Measurements from ENCODE around the gene PRR20G. TPM values are rescaled to one million over a fixed set of nuclear protein-coding genes. Genes with fewer than 3 reads are reported as not detected.
"Not testable (repeated sequence)": the region's sequence is repeated elsewhere in the genome, so short reads cannot be mapped to it uniquely, and the experiment has no call there.

PRR20G gene
- total RNA-seq, 1 experiment from 2014 or later: not detected

GRCh38 chr3:127299276-127299675 lies 11.4 kb upstream of the PRR20G start:
- no peak for DNase-seq (ENCODE audit: low spot score)

- DNase-seq (ENCODE audit: low spot score): peak; percentile 15
Observed at GRCh38 chr3:127296959-127297358, 9.1 kb upstream of the PRR20G start.

GRCh38 chr3:127296166-127296565 lies 8.3 kb upstream of the PRR20G start:
- no peak for DNase-seq (ENCODE audit: low spot score)

DNA sequence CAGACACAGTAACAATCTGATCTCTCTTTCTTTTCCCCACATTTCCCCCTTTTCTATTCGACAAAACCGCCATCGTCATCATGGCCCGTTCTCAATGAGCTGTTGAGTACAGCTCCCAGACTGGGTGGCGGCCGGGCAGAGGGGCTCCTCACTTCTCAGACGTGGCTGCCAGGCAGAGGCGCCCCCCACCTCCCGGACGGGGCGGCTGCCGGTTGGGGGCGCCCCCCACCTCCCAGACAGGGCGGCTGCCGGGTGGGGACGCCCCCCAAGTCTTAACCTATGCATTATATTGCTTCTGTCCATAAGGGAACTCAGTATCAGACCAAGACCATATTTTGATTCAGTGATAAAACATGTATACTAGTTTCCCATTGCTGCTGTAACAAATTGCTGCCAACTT lies 5.8 kb upstream of the PRR20G start:
- DNase-seq (ENCODE audit: low spot score): not testable (repeated sequence)

DNA sequence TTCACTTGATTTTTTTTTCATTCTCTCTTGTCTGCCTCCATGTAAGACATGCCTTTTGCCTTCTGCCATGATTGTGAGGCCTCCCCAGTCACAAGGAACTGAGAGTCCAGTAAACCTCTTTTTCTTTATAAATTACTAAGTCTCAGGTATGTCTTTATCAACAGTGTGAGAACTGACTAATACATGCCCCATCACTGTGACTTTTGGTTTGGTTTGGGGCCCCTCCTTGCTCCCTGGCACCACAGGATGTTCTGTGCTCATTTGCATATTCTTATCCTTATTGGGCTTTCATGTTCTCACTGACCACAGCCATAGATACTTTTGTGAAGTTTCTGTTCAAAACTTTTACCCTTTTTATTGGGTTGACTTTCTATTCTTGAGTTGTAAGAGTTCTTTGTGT lies 3.8 kb upstream of the PRR20G start:
- no peak for DNase-seq (ENCODE audit: low spot score)

- DNase-seq (ENCODE audit: low spot score): no peak
Observed at GRCh38 chr3:127291114-127291513, 3.3 kb upstream of the PRR20G start.

GRCh38 chr3:127289706-127290575 lies 2.1 kb upstream of the PRR20G start:
- DNase-seq (ENCODE audit: low spot score): no peak

- DNase-seq (ENCODE audit: low spot score): peak; percentile 37
Observed at GRCh38 chr3:127288921-127289705, 1.3 kb upstream of the PRR20G start.

GRCh38 chr3:127288343-127288742 lies 497 bp upstream of the PRR20G start:
- DNase-seq (ENCODE audit: low spot score): no peak

DNA sequence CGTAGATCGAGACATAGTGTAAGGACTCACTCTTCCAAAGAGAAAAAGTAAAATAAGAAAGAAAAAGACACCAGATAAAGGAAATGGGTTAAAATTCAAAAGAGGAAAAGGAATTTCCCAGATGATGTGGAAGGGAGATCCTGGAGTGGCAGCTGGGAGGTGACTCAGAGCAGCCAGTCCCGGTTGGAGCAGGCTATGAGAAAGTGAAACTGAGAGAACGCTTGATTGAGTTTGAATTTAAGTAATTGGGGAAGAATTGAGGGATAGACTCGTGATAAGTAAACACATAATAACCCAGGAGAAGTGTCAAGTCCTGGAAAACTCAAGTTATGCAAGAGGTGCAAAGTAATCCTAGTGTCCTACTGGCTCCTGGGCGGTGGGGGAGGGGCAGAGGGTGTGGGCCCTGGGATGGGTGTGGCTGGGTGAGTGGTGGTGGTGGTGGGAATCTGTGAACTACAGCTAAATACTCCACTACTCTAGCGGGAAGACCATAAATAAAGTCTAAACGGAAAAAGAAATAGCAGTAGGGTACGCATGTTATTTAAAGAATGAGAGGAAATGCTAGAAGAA lies 1.2 kb downstream of the PRR20G start:
- no peak for DNase-seq (ENCODE audit: low spot score)

DNA sequence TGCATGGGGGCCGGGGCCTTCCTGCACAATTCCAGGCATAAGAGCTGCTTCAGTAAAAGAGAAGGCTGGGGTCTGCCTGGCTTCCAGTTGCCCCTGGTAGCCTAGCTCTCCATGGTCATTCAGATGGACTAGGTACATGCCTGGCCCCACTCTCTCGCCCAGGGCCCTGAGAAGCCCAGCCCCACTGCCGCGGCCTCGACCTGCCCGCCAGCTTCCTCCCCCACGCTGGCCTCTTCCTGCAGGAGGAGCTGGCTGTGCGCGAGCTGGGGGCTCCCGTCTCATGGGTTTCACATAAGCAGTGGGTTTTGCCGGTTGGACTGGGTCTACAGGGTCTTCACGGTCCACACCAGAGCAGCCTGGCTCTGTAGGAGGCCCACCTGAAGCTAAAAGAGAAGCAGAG lies 3.6 kb downstream of the PRR20G start:
- no peak for DNase-seq (ENCODE audit: low spot score)

- no peak for DNase-seq (ENCODE audit: low spot score)
Observed at GRCh38 chr3:127277561-127277960, 10.3 kb downstream of the PRR20G start.

GRCh38 chr3:127276995-127277394 lies 10.9 kb downstream of the PRR20G start:
- DNase-seq (ENCODE audit: low spot score): no peak

GRCh38 chr3:127276396-127276795 lies 11.4 kb downstream of the PRR20G start:
- no peak for DNase-seq (ENCODE audit: low spot score)

DNA sequence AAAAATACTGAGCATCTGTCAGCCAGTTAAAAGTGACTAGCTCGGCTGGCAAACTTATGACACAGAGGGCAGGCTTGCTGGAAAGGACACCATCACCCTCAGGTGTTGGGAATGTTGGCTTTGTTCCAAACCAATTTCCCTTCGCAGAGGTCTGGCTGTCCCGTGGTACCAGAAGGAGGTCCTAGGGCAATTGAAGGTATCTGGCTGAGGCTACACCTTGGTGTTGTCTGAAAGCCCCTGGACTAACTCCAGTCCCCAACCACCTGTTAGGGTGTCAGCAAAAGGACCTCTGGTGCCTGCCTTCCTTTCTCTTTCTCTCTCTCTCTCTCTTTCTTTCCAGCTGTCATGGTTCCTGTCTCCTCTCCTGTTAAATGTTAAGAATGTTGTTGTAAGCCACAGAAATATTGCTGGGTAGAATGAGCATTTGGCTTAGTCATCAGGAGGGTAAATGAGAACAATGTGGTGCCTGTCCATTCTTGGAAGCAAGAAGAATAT lies 12.5 kb downstream of the PRR20G start:
- DNase-seq (ENCODE audit: low spot score): no peak

DNA sequence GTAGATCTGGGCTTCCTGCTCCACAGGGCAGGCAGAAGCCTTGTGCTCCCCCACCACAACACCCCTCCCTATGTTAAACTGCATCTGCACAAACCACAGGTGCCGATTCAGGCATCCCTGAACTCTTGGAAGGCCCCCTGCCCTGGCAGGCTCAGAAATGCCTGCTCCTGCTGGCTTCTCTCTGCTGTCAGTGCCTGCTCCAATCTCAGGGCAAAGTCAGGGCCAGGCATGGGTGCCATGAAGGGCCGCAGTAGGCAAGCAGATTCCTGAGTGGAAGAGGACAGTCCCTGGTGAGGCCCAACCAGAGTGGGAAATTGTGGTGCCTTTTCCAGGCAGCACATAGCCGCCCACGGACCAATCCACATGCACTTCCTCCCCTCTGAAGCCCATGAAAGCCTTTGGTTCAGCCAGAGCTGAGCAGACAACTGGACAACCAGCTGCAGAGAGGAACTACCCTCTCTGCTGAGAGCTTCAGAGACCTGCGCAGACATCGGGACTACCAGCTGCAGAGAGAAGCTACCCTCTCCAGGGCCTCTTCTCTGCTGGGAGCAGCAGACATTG lies 13.6 kb downstream of the PRR20G start:
- DNase-seq (ENCODE audit: low spot score): no peak

DNA sequence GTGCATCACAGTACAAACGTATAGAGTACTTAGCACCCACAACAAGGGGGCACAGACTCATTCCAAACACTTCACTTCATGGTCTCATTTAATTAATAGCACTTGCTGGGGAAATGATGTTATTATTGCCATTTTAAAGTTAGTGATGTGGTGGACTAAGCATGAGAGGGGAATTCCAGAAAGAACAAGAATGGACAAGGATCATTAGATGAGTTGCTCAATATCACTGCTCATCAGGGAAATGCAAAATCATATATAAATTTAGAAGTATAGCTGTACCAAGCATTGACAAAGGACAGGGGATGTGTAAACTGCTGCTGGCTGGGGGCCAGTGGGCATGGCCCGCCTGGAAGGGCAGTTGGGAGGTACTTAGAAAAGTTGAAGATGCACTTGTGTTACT lies 14.6 kb downstream of the PRR20G start:
- no peak for DNase-seq (ENCODE audit: low spot score)

DNA sequence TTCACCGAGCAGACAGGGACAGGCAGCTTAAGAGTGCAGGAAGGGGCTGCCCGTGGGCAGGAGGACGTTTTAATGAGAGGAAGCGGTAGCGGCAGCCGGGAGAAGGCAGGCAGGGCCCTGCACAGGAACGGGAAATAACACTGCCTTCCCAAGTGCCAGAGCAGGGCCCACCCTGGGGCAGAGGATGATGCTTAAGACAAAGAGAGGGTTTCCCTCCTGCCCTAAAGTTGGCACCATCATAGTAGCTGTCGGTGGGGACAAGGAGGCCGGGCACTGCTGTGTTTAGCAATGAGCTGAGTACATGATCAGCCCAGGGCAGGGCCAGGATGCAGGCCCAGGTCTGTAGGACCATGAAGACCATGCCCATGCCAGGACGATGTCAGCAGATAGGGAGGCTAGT lies 21.7 kb downstream of the PRR20G start:
- no peak for DNase-seq (ENCODE audit: low spot score)

DNA sequence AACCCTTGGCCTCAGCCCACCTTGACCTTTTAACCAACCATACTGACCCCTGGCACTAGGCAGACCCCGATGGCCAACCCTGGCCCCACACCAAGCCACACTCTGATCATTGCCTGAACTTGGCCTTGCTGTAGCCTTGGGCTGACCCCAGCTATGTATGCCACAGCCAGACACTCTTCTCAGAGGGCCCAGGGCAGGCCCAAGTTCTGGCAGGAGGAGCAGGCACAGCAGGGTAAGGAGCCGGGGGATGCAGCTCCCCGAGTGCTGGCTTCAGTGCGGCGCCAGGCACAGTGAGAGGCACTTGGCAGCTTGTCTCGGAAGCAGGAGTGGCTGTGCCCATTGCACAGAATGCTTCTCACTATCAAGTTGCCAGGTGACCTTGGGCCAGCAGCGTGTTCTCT lies 22.3 kb downstream of the PRR20G start:
- DNase-seq (ENCODE audit: low spot score): no peak

DNA sequence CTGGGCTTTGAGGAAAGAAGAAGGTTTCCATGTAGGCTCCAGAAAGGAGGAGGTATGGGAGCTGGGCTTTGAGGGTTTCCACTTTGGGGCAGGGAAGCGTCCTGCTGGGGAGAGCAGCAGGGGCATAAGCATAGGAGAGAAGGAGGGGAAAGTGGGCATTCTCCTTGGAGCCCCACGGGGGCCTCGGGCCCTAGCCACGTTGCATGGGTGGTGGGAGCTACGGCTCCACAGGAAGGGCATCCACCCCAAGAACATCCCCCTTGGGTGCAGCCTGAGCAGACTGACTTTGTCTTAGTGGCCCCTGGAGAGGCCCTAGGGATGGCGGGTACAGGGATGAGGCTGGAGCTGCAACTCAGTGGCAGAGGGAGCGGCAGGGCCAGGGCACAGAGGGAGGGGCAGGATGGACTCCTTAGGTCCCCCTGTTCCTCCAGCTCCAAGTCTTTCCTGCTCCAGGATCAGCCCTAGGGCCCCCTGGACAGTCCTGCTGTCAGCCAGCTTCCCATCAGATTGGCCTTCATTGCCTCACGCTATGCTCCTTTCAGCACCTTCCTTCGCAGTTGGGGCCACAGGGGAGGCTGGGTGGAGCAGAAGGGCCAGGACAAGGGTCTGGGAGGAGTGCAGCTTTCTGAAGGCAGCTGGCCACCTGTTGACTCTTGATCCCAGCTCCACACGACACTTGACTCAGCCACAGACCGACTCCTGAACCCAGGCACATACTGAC lies 22.9 kb downstream of the PRR20G start:
- no peak for DNase-seq (ENCODE audit: low spot score)

- DNase-seq (ENCODE audit: low spot score): no peak
Observed at GRCh38 chr3:127264292-127264691, 23.6 kb downstream of the PRR20G start.

Measured in HT-29 (cell line).